GM18499 (cell line): Measurements from ENCODE around the gene KMT2B.
"Not testable (repeated sequence)": the region's sequence is repeated elsewhere in the genome, so short reads cannot be mapped to it uniquely, and the experiment has no call there.

Experiments used
- ATAC-seq: cut with Tn5 transposase; IDR thresholded peaks from one replicate; pipeline ENCODE4 v1.9.1; 2021; ENCODE audit warnings: moderate number of reproducible peaks; ENCODE audit not compliant: insufficient read depth, unreplicated experiment

Gene KMT2B

GRCh38 chr19:35755131-35755549 lies 37.3 kb downstream of the KMT2B start:
- no peak for ATAC-seq

- no peak for ATAC-seq
These were observed 38.0 kb downstream of the KMT2B start for GRCh38 chr19:35755550-35756376.

- no peak for ATAC-seq
These were observed 38.8 kb downstream of the KMT2B start, which contains the start of gene HSPB6 for GRCh38 chr19:35756377-35757230. TSS of gene HSPB6 (minus strand) at chr19:35757029. CDS start at chr19:35757008, 21 bp downstream.

GRCh38 chr19:35757231-35757748 lies 39.5 kb downstream of the KMT2B start:
- no peak for ATAC-seq

GRCh38 chr19:35757749-35758608 lies 40.2 kb downstream of the KMT2B start, which contains the start of gene PROSER3:
TSS of gene PROSER3 (plus strand) at chr19:35758176. CDS start at chr19:35758216, 40 bp downstream.
- ATAC-seq = peak; percentile 93

- no peak for ATAC-seq
These were observed 41.9 kb downstream of the KMT2B start for GRCh38 chr19:35759697-35760096.

GRCh38 chr19:35760711-35761349 lies 43.0 kb downstream of the KMT2B start:
- ATAC-seq = no peak

- ATAC-seq = no peak
These were observed 46.9 kb downstream of the KMT2B start for GRCh38 chr19:35764432-35765315.

GRCh38 chr19:35766571-35767104 lies 48.8 kb downstream of the KMT2B start:
- no peak for ATAC-seq

- no peak for ATAC-seq
These were observed 49.7 kb downstream of the KMT2B start for GRCh38 chr19:35767288-35768081.

GRCh38 chr19:35768082-35768421 lies 50.2 kb downstream of the KMT2B start:
- ATAC-seq = no peak

GRCh38 chr19:35772362-35772761 lies 54.6 kb downstream of the KMT2B start:
- ATAC-seq = not testable (repeated sequence)

GRCh38 chr19:35773020-35773806 lies 55.4 kb downstream of the KMT2B start:
- no peak for ATAC-seq

- ATAC-seq = no peak
These were observed 56.7 kb downstream of the KMT2B start for GRCh38 chr19:35774274-35775045.

- ATAC-seq = no peak
These were observed 57.2 kb downstream of the KMT2B start for GRCh38 chr19:35775046-35775297.
